HepG2 (cell line): ENCODE measurements around the gene NT5C. TPM values are rescaled to one million over a fixed set of nuclear protein-coding genes. Genes with fewer than 3 reads are reported as not detected.

Experiments
- EED ChIP-seq: sonication (generic); formaldehyde crosslinking; IDR thresholded peaks from 2 replicates; pipeline ENCODE4 v1.5.0; 2020; ENCODE audit warnings: mild to moderate bottlenecking, missing genetic modification reagents
- KDM2A ChIP-seq: sonication (generic); formaldehyde crosslinking; IDR thresholded peaks from 2 replicates; pipeline ENCODE4 v1.4.0; 2020; ENCODE audit warnings: low read depth, missing genetic modification reagents, borderline replicate concordance
- MTF2 ChIP-seq: sonication (generic); formaldehyde crosslinking; IDR thresholded peaks from 2 replicates; pipeline ENCODE4 v1.5.0; 2020; ENCODE audit warnings: missing genetic modification reagents, borderline replicate concordance
- RORA ChIP-seq: sonication (generic); formaldehyde crosslinking; IDR thresholded peaks from 2 replicates; pipeline ENCODE4 v1.5.0; 2020; ENCODE audit warnings: mild to moderate bottlenecking, missing genetic modification reagents, moderate library complexity
- ZFY ChIP-seq: sonication (generic); formaldehyde crosslinking; IDR thresholded peaks from 2 replicates; pipeline ENCODE4 v1.4.0; 2020; ENCODE audit warnings: missing genetic modification reagents
- ZNF253 ChIP-seq: sonication (generic); formaldehyde crosslinking; IDR thresholded peaks from 2 replicates; pipeline ENCODE4 v1.8.0; 2022; ENCODE audit warnings: mild to moderate bottlenecking, missing genetic modification reagents, borderline replicate concordance
- ZNF335 ChIP-seq: sonication (generic); formaldehyde crosslinking; IDR thresholded peaks from 2 replicates; pipeline ENCODE4 v1.4.0; 2020; ENCODE audit warnings: missing genetic modification reagents
- ZNF354B ChIP-seq: sonication (generic); formaldehyde crosslinking; IDR thresholded peaks from 2 replicates; pipeline ENCODE4 v1.8.0; 2022; ENCODE audit warnings: mild to moderate bottlenecking, missing genetic modification reagents
- ZNF552 ChIP-seq: sonication (generic); formaldehyde crosslinking; IDR thresholded peaks from 2 replicates; pipeline ENCODE4 v1.9.0; 2022; ENCODE audit warnings: missing genetic modification reagents, mild to moderate bottlenecking, borderline replicate concordance
- polyA plus RNA-seq, 8 experiments: library from polyadenylated mRNA; depleted of rRNA in 3 of 8; stranded (reverse) in 7 of 8; unstranded in 1 of 8; fragments of >200 nt; fragmentation: Illumina TruSeq in 4 of 8; extraction: Trizol in 4 of 8; gene quantifications; 2 replicates each; pipeline versions ENCODE4 v1.2.1 to v1.2.3, GENCODE V29; 2011 to 2016; ENCODE audit warnings: low read depth in 4 of 8, missing spikeins in 1 of 8, mixed read lengths in 1 of 8; ENCODE audit not compliant: insufficient read depth in 1 of 8
- total RNA-seq, 5 experiments: library from RNA; depleted of rRNA; stranded (reverse); fragments of >200 nt; fragmentation: Illumina TruSeq; extraction: Trizol; gene quantifications; 2 replicates each; pipeline ENCODE4 v1.2.3, GENCODE V29; 2016; ENCODE audit warnings: low read depth in 1 of 5
- TF ChIP-seq, protein P1 (sequence below): sonication (generic); formaldehyde crosslinking; IDR thresholded peaks from 2 replicates; pipeline ENCODE4 v1.5.1; 2020; ENCODE audit warnings: mild to moderate bottlenecking, missing genetic modification reagents, borderline replicate concordance
- TF ChIP-seq, protein P2 (sequence below): sonication (generic); formaldehyde crosslinking; IDR thresholded peaks from 2 replicates; pipeline ENCODE4 v1.4.0; 2020; ENCODE audit warnings: missing genetic modification reagents
- TF ChIP-seq, protein P3 (sequence below): sonication (generic); formaldehyde crosslinking; IDR thresholded peaks from 2 replicates; pipeline ENCODE4 v1.9.0; 2022; ENCODE audit warnings: missing genetic modification reagents, mild to moderate bottlenecking, borderline replicate concordance

NT5C gene
- total and polyA plus RNA-seq, 2 of the 13 experiments (the other 11 are each of a cell fraction or from before 2014, with no cell fraction given), result 42.8 to 48.6 TPM

DNA sequence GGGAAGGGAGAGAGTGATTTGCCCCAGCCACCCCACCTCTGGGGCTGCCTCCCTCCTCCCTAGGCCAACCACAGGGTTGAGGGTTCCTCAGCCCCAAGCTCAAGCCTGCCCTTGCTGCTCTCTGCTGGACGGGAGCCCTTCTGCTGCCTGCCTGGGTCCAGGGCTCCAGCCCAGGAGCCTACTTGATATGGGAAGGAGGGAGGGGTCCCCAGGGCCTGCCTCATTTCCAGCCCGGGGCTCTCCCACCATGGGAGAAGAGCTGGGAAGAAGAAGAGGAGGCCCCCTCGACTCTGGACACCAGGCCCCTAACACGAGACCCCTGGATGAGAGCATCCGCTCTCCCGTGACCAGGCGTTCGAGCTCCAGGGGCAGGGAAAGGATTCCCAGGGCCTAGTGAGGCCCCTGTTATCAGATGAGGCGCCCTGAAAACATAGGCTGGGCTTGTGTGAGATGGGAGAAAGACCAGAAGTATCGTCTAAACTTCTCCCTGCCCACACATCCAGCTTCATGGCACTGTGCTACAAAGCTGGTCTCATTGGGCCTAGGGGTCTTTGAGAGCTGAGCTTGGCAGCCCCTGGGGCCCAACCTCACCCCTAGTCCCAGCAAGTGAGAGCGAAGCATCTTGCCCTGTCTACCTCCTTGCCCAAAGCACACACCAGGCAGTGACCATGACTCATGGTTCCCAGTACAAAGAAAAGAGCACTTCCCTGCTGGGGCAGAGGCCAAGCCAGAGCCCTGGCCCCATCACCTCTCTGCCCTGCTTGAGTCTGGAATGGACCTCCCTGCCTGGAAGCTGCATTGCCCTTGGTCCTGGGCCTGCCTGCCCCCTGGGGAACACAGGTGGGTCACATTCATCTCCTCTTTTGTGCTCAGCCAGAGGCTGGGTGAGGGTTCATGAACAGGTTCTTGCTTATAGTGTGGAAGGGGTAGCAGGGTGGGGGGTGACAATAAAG, 42.8 kb downstream of the NT5C start (continued):
- TF ChIP-seq, protein P1, sequence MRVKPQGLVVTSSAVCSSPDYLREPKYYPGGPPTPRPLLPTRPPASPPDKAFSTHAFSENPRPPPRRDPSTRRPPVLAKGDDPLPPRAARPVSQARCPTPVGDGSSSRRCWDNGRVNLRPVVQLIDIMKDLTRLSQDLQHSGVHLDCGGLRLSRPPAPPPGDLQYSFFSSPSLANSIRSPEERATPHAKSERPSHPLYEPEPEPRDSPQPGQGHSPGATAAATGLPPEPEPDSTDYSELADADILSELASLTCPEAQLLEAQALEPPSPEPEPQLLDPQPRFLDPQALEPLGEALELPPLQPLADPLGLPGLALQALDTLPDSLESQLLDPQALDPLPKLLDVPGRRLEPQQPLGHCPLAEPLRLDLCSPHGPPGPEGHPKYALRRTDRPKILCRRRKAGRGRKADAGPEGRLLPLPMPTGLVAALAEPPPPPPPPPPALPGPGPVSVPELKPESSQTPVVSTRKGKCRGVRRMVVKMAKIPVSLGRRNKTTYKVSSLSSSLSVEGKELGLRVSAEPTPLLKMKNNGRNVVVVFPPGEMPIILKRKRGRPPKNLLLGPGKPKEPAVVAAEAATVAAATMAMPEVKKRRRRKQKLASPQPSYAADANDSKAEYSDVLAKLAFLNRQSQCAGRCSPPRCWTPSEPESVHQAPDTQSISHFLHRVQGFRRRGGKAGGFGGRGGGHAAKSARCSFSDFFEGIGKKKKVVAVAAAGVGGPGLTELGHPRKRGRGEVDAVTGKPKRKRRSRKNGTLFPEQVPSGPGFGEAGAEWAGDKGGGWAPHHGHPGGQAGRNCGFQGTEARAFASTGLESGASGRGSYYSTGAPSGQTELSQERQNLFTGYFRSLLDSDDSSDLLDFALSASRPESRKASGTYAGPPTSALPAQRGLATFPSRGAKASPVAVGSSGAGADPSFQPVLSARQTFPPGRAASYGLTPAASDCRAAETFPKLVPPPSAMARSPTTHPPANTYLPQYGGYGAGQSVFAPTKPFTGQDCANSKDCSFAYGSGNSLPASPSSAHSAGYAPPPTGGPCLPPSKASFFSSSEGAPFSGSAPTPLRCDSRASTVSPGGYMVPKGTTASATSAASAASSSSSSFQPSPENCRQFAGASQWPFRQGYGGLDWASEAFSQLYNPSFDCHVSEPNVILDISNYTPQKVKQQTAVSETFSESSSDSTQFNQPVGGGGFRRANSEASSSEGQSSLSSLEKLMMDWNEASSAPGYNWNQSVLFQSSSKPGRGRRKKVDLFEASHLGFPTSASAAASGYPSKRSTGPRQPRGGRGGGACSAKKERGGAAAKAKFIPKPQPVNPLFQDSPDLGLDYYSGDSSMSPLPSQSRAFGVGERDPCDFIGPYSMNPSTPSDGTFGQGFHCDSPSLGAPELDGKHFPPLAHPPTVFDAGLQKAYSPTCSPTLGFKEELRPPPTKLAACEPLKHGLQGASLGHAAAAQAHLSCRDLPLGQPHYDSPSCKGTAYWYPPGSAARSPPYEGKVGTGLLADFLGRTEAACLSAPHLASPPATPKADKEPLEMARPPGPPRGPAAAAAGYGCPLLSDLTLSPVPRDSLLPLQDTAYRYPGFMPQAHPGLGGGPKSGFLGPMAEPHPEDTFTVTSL, result peak; percentile 68; the same call in 1 of the 2 replicates
- TF ChIP-seq ZNF354B (CRISPR knock-in tag), result no peak
- 0 out of 2 replicates have a peak, but pooled peaks have one; percentile 27 for TF ChIP-seq EED (CRISPR knock-in tag)
- no peak for TF ChIP-seq ZNF335 (CRISPR knock-in tag)
- 0 out of 2 replicates have a peak, but pooled peaks have one; percentile 6 for TF ChIP-seq ZNF253 (CRISPR knock-in tag)
- TF ChIP-seq, protein P2, sequence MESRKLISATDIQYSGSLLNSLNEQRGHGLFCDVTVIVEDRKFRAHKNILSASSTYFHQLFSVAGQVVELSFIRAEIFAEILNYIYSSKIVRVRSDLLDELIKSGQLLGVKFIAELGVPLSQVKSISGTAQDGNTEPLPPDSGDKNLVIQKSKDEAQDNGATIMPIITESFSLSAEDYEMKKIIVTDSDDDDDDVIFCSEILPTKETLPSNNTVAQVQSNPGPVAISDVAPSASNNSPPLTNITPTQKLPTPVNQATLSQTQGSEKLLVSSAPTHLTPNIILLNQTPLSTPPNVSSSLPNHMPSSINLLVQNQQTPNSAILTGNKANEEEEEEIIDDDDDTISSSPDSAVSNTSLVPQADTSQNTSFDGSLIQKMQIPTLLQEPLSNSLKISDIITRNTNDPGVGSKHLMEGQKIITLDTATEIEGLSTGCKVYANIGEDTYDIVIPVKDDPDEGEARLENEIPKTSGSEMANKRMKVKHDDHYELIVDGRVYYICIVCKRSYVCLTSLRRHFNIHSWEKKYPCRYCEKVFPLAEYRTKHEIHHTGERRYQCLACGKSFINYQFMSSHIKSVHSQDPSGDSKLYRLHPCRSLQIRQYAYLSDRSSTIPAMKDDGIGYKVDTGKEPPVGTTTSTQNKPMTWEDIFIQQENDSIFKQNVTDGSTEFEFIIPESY (CRISPR knock-in tag), result peak; percentile 8; the same call in 1 of the 2 replicates
- TF ChIP-seq RORA, result no peak
- TF ChIP-seq MTF2 (CRISPR knock-in tag), result no peak
- TF ChIP-seq ZNF552, result no peak
- TF ChIP-seq ZFY (CRISPR knock-in tag), result peak; percentile 8; the same call in 1 of the 2 replicates
- TF ChIP-seq, protein P3, sequence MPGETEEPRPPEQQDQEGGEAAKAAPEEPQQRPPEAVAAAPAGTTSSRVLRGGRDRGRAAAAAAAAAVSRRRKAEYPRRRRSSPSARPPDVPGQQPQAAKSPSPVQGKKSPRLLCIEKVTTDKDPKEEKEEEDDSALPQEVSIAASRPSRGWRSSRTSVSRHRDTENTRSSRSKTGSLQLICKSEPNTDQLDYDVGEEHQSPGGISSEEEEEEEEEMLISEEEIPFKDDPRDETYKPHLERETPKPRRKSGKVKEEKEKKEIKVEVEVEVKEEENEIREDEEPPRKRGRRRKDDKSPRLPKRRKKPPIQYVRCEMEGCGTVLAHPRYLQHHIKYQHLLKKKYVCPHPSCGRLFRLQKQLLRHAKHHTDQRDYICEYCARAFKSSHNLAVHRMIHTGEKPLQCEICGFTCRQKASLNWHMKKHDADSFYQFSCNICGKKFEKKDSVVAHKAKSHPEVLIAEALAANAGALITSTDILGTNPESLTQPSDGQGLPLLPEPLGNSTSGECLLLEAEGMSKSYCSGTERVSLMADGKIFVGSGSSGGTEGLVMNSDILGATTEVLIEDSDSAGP (CRISPR knock-in tag), result peak; percentile 30; the same call in 1 of the 2 replicates
- TF ChIP-seq KDM2A (CRISPR knock-in tag), result 0 out of 2 replicates have a peak, but pooled peaks have one; percentile 47
